GM15510 (cell line): ENCODE data around the gene TSPYL4.

Experiments
- POLR2A ChIP-seq: IDR thresholded peaks from 3 replicates; pipeline ENCODE4 v1.6.1; 2011; ENCODE audit warnings: borderline replicate concordance; ENCODE audit not compliant: insufficient read length; ENCODE audit errors: extremely low read depth

Gene TSPYL4

GRCh38 chr6:116253505-116254296 lies at the start of gene TSPYL4:
Gene TSPYL4, minus strand, starts transcription at chr6:116254075. Its CDS starts 67 bp downstream, at chr6:116254008.
- peak; percentile 66 for TF ChIP-seq POLR2A

DNA sequence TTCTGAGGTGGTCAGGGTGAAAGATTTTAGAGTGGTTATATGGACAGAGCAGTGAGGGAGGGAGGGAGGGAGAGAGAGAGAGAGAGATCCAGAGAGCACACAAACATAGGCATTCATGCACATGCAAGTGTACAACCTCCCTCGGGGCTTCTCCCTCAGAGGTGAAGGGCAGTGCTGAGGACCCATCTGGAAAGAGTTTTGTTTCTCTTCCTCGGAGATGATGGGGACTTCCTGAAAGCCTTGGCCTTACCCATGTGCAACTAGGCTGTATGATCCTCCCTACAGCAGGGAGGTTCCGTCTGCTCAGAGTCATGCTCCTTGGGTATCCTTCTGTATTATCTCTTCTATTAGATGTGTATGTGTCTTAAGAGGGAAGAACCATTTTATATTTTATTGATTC lies 47.2 kb upstream of the TSPYL4 start:
- TF ChIP-seq POLR2A, result no peak

GRCh38 chr6:116300566-116300965 lies 46.7 kb upstream of the TSPYL4 start:
- TF ChIP-seq POLR2A, result no peak

DNA sequence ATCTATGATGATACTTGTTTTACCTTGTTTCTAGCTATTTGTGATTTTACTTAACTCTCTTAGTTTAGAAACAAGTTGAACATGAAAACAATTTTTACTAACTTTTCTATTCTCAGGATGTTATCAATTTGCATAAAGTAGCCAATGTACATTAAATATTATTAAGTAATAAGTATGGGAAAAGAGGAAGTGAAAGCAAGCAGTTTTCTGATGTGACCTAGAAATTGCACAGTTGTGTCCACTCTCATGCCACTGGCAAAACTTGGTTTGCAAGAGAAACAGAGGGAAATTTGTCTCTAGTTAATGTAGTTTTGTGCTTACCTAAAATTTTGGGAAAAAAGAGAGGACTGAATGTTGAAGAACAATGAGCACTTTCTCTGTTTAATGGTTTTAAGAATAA lies 45.1 kb upstream of the TSPYL4 start:
- TF ChIP-seq POLR2A, result no peak

DNA sequence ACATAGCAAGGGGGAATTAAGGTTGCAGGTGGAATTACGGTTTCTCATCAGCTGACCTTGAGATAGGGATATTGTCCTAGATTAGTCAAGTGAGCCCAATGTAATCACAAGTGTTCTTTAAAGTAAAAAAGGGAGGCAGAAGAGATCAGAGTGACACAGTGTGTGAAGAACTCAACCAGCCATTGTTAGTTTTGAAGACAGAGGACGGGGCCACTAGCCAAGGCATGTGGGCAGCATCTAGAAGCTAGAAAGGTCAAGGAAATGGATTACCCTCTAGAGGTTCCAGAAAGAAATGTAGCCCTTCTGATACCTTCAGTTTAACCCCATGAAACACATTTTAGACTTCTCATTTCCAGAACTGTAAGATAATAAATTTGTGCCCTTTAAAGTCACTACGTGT lies 44.4 kb upstream of the TSPYL4 start:
- TF ChIP-seq POLR2A, result no peak

GRCh38 chr6:116292553-116292952 lies 38.7 kb upstream of the TSPYL4 start:
- TF ChIP-seq POLR2A, result no peak

- no peak for TF ChIP-seq POLR2A
Measured at GRCh38 chr6:116291701-116292396, 38.0 kb upstream of the TSPYL4 start.

GRCh38 chr6:116290799-116291198 lies 36.9 kb upstream of the TSPYL4 start:
- TF ChIP-seq POLR2A, result no peak

DNA sequence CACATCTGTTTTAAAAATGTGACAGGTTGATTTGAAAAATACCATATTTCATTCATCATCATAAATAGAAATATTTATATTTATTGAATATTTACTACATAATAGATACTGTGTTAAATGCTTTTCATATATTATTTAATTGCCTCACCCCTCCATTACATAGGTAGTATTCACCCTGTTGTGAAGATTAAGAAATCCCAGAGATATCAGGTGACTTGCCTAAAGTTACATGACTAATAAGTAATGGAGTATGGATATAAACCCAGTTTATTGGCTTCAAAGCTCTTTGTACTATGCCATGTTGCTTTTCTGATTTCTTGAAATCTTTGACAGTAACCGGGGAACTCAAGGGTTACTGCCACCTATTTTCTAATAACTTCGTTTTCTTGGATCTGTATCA lies 36.0 kb upstream of the TSPYL4 start:
- TF ChIP-seq POLR2A, result no peak

- no peak for TF ChIP-seq POLR2A
Measured at GRCh38 chr6:116287689-116288282, 33.9 kb upstream of the TSPYL4 start.

DNA sequence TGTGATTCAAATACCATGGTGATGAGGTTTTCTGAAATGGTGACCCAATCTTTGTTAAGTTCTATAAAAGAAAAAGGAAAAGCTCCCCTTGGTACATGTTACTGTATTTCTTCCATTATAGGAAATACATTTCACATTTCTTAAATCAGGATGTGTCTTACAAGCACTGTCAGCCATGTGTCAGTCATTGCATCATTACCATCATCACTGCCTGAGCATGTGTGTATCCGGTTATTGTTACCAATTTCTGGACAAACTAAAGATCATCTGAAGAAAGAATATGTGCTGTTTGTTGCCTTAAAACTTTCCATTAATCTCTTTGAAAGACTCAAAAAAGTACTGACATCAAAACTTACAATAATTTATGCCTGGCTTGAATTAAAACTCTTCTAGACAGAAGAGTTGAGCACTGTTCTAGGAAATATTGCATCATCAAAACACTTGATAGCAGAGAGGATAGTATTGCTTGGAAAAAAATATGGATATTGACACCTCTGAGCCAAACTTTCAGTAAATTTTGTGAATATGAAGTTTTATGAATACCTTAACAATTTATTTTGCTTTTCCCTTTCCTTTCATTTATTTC lies 33.0 kb upstream of the TSPYL4 start:
- no peak for TF ChIP-seq POLR2A

GRCh38 chr6:116283191-116283590 lies 29.3 kb upstream of the TSPYL4 start:
- TF ChIP-seq POLR2A, result no peak

DNA sequence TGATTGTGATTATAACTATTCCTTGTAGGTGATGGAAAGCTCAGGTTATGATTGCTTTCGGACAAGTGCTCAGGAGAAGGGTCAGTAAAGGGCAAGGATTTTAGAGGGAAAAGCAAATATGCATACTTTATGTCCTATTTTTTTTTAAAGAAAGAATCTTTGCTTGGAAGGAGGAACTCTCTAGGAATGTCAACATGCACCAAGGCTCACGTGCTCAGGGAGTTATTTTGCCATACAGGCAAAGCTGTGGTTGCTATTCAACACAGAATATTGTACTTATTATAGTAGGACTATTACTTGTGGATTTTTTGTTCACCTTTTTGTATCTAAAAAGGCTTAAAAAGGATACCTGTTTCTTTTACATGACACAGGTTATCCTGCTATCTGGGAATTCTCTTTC lies 28.8 kb upstream of the TSPYL4 start:
- TF ChIP-seq POLR2A, result no peak

- TF ChIP-seq POLR2A, result no peak
Measured at GRCh38 chr6:116280933-116281316, 27.1 kb upstream of the TSPYL4 start.
